Measurements from ENCODE around the gene BLACAT1. TPM values are rescaled to one million over a fixed set of nuclear protein-coding genes. Genes with fewer than 3 reads are reported as not detected.

Gene BLACAT1
- polyA plus RNA-seq, 1 of the 3 experiments (the other 2 are of a cell fraction) = not detected

DNA sequence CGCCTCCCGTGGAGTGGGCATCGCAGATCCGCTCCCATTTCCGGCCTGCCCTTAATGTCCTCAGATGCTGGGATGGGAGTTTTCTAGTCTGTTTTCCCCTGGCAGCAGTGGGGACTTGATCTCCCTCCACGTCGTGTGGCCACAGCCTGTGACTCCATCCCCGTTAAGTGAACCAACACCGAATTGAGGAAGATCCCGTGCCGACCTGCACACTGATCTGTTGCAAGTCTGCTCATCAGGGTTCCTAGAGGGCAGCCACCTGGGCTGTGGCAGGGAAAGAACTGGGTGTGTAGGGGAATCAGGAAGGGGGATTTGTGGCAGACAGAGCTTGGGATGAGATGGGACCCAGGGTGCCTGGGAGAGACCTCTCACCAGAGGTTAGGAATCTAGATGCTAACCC is 25.4 kb upstream of the BLACAT1 start:
- H3K9me2 ChIP-seq = no peaks in the 10 kb centered on the region
- no peaks in the 10 kb centered on the region for H3K36me3 ChIP-seq (replicated peaks in 1 of 2; ENCODE audit: control insufficient read depth in 1 of 2, insufficient read depth in 2 of 2, low read length in 1 of 2)
- no peak overlapping the region for H3K9ac ChIP-seq
- peaks cover 5 to 7% of the 10 kb centered on the region in 2 experiments; a peak in 2 of 4 replicates for H3K4me1 ChIP-seq (ENCODE audit: control insufficient read depth in 1 of 2, insufficient read depth in 2 of 2, low read depth in 1 of 2, low read length in 1 of 2)
- H3K27me3 ChIP-seq (ENCODE audit: insufficient read depth) = peaks cover 21% of the 10 kb centered on the region; the same call in 1 of the 2 replicates
- WGBS (ENCODE audit: low lambda C conversion rate) = 73% methylated on average over 11 of the region's 11 CpGs
- H2AFZ ChIP-seq (ENCODE audit: low read depth) = no peak overlapping the region
- TF ChIP-seq RCOR1 (IDR thresholded peaks at IDR 0.05; ENCODE audit: low read length) (no peak), POLR2AphosphoS5 (IDR thresholded peaks at IDR 0.05; ENCODE audit: low read depth, low read length) (no peak), TEAD4 (IDR thresholded peaks at IDR 0.05; ENCODE audit: borderline replicate concordance, insufficient read depth) (no peak), NRF1 (IDR thresholded peaks at IDR 0.05; ENCODE audit: low read depth, low read length) (no peak), TAF1 (IDR thresholded peaks at IDR 0.05; ENCODE audit: borderline replicate concordance, low read depth, low read length) (no peak), RFX5 (IDR thresholded peaks at IDR 0.05; ENCODE audit: low read length) (no peak), FOXJ3 (CRISPR knock-in tag; IDR thresholded peaks at IDR 0.05) (no peak), SIN3A (IDR thresholded peaks at IDR 0.05; ENCODE audit: borderline replicate concordance, low read depth, low read length) (no peak), MEF2A (IDR thresholded peaks at IDR 0.05; ENCODE audit: borderline replicate concordance, low read depth) (no peak), RXRA (IDR thresholded peaks at IDR 0.05; ENCODE audit: borderline replicate concordance, low read depth) (no peak), ELF1 (IDR thresholded peaks at IDR 0.05) (no peak), YY1 (IDR thresholded peaks at IDR 0.05; ENCODE audit: low read depth) (no peak)
- TF ChIP-seq, protein P1, sequence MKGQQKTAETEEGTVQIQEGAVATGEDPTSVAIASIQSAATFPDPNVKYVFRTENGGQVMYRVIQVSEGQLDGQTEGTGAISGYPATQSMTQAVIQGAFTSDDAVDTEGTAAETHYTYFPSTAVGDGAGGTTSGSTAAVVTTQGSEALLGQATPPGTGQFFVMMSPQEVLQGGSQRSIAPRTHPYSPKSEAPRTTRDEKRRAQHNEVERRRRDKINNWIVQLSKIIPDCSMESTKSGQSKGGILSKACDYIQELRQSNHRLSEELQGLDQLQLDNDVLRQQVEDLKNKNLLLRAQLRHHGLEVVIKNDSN (IDR thresholded peaks at IDR 0.05; ENCODE audit: borderline replicate concordance, low read depth) = no peak
- TF ChIP-seq, protein P2, sequence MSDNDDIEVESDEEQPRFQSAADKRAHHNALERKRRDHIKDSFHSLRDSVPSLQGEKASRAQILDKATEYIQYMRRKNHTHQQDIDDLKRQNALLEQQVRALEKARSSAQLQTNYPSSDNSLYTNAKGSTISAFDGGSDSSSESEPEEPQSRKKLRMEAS (IDR thresholded peaks at IDR 0.05; ENCODE audit: low read depth) = no peak
- H3K9me3 ChIP-seq = no peaks in the 10 kb centered on the region
- no peaks in the 10 kb centered on the region for H3K79me2 ChIP-seq (ENCODE audit: insufficient read depth)
- H3K4me3 ChIP-seq (ENCODE audit: low read depth in 2 of 2, low read length in 1 of 2) = no peak overlapping the region
- no peak overlapping the region for H3K4me2 ChIP-seq
- no peaks in the 10 kb centered on the region for H3F3A ChIP-seq (replicated peaks; ENCODE audit: insufficient read depth)
- peaks cover 3% of the 10 kb centered on the region; the same call in 1 of the 2 replicates for H4K20me1 ChIP-seq (ENCODE audit: insufficient read depth)
- ChIA-PET CTCF (interaction anchor here (0.6 to 45.6 kb wide), 8 partner anchors 17 to 208 kb away, joined by 3 to 1333 read pairs (median 4); no protein-coding TSS in a partner anchor), POLR2A (no interaction called here)
- no peak for DNase-seq
- H3K27ac ChIP-seq (ENCODE audit: low read depth in 2 of 2, low read length in 1 of 2) = no peak overlapping the region

DNA sequence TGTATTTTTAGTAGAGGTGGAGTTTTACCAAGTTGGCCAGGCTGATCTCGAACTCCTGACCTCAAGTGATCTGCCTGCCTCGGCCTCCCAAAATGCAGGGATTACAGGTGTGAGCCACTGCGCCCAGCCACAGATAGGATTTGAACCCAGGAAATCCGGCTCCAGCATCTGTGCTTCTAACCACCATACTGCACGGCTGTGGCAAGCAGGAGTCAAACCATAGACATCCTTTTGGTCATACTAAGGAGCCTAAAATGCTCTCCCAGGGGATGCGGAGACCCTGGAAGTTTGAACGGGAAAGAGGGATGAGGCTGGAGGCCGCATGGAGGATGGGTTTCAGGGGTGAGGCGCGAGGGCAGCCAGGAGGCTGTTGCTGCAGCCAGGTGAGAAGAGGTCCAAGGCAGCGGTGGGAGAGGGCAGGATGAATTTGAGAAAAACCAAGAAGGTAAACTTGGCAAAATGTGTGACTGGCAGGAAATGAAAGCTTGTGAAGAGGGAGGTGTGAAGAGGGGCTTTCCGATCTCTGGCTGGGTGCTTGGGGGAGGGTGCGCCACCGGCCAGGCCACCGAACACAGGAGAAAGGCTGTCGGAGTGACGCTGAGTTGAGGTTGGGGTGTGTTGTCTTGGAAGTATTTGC is 24.6 kb upstream of the BLACAT1 start:
- H3K4me3 ChIP-seq (ENCODE audit: low read depth in 2 of 2, low read length in 1 of 2) = no peak overlapping the region
- WGBS (ENCODE audit: low lambda C conversion rate) = 82% methylated on average over 16 of the region's 17 CpGs
- H2AFZ ChIP-seq (ENCODE audit: low read depth) = no peak overlapping the region
- no peaks in the 10 kb centered on the region for H3K9me2 ChIP-seq
- no peaks in the 10 kb centered on the region for H3F3A ChIP-seq (replicated peaks; ENCODE audit: insufficient read depth)
- H3K27me3 ChIP-seq (ENCODE audit: insufficient read depth) = peaks cover 21% of the 10 kb centered on the region; the same call in 1 of the 2 replicates
- peaks cover 5 to 7% of the 10 kb centered on the region in 2 experiments; a peak in 2 of 4 replicates for H3K4me1 ChIP-seq (ENCODE audit: control insufficient read depth in 1 of 2, insufficient read depth in 2 of 2, low read depth in 1 of 2, low read length in 1 of 2)
- ChIA-PET CTCF (interaction anchor here (0.5 to 45.6 kb wide), 7 partner anchors 8 to 207 kb away, joined by 3 to 1333 read pairs (median 5); no protein-coding TSS in a partner anchor), POLR2A (no interaction called here)
- no peaks in the 10 kb centered on the region for H3K9me3 ChIP-seq
- no peaks in the 10 kb centered on the region for H3K36me3 ChIP-seq (replicated peaks in 1 of 2; ENCODE audit: control insufficient read depth in 1 of 2, insufficient read depth in 2 of 2, low read length in 1 of 2)
- H4K20me1 ChIP-seq (ENCODE audit: insufficient read depth) = peaks cover 3% of the 10 kb centered on the region; the same call in 1 of the 2 replicates
- H3K27ac ChIP-seq (ENCODE audit: low read depth in 2 of 2, low read length in 1 of 2) = no peak overlapping the region
- no peak for DNase-seq
- H3K4me2 ChIP-seq = no peak overlapping the region
- H3K9ac ChIP-seq = no peak overlapping the region
- no peaks in the 10 kb centered on the region for H3K79me2 ChIP-seq (ENCODE audit: insufficient read depth)
- TF ChIP-seq, protein P3, sequence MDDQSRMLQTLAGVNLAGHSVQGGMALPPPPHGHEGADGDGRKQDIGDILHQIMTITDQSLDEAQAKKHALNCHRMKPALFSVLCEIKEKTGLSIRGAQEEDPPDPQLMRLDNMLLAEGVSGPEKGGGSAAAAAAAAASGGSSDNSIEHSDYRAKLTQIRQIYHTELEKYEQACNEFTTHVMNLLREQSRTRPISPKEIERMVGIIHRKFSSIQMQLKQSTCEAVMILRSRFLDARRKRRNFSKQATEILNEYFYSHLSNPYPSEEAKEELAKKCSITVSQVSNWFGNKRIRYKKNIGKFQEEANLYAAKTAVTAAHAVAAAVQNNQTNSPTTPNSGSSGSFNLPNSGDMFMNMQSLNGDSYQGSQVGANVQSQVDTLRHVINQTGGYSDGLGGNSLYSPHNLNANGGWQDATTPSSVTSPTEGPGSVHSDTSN (IDR thresholded peaks at IDR 0.05) = no peak
- TF ChIP-seq EP300 (IDR thresholded peaks at IDR 0.05; ENCODE audit: borderline replicate concordance in 1 of 2, low read depth in 1 of 2, low read length in 1 of 2) (no peak), GABPA (IDR thresholded peaks at IDR 0.05; ENCODE audit: low read depth) (no peak), TCF12 (IDR thresholded peaks at IDR 0.05) (no peak), GATA2 (CRISPR knock-in tag; IDR thresholded peaks at IDR 0.05) (no peak), POLR2AphosphoS5 (IDR thresholded peaks at IDR 0.05; ENCODE audit: low read depth, low read length) (no peak), RFX5 (IDR thresholded peaks at IDR 0.05; ENCODE audit: low read length) (no peak), TAF1 (IDR thresholded peaks at IDR 0.05; ENCODE audit: borderline replicate concordance, low read depth, low read length) (no peak), FOXJ3 (CRISPR knock-in tag; IDR thresholded peaks at IDR 0.05) (no peak), YY1 (IDR thresholded peaks at IDR 0.05; ENCODE audit: low read depth) (no peak)
- TF ChIP-seq, protein P4, sequence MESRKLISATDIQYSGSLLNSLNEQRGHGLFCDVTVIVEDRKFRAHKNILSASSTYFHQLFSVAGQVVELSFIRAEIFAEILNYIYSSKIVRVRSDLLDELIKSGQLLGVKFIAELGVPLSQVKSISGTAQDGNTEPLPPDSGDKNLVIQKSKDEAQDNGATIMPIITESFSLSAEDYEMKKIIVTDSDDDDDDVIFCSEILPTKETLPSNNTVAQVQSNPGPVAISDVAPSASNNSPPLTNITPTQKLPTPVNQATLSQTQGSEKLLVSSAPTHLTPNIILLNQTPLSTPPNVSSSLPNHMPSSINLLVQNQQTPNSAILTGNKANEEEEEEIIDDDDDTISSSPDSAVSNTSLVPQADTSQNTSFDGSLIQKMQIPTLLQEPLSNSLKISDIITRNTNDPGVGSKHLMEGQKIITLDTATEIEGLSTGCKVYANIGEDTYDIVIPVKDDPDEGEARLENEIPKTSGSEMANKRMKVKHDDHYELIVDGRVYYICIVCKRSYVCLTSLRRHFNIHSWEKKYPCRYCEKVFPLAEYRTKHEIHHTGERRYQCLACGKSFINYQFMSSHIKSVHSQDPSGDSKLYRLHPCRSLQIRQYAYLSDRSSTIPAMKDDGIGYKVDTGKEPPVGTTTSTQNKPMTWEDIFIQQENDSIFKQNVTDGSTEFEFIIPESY (IDR thresholded peaks at IDR 0.05; ENCODE audit: borderline replicate concordance, low read depth) = no peak
- TF ChIP-seq, protein P5, sequence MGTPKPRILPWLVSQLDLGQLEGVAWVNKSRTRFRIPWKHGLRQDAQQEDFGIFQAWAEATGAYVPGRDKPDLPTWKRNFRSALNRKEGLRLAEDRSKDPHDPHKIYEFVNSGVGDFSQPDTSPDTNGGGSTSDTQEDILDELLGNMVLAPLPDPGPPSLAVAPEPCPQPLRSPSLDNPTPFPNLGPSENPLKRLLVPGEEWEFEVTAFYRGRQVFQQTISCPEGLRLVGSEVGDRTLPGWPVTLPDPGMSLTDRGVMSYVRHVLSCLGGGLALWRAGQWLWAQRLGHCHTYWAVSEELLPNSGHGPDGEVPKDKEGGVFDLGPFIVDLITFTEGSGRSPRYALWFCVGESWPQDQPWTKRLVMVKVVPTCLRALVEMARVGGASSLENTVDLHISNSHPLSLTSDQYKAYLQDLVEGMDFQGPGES (IDR thresholded peaks at IDR 0.05; ENCODE audit: low read depth, low read length) = no peak
